Uterus (tissue), 2 donors: Measurements from ENCODE around the gene GLDC.

Source experiments
- POLR2A ChIP-seq, 2 donors: fragments of 450-650 bp; IDR thresholded peaks; one replicate each; pipeline ENCODE4 v1.6.1; 2016; ENCODE audit warnings: antibody characterized with exemption in 2 of 2, mild to moderate bottlenecking in 1 of 2, moderate library complexity in 1 of 2
- TF ChIP-seq, protein P1 (sequence below), 4 experiments: fragments of 200-600 bp in 2 of 4; fragments of 450-650 bp in 2 of 4; sonication (generic) in 2 of 4; IDR thresholded peaks; one replicate each; pipeline ENCODE4 v1.5.1; 2016 to 2019; ENCODE audit warnings: antibody characterized with exemption in 4 of 4, mild to moderate bottlenecking in 2 of 4, moderate library complexity in 1 of 4

GRCh38 chr9:6609497-6610016, 36.0 kb downstream of the GLDC start:
- TF ChIP-seq, protein P1, sequence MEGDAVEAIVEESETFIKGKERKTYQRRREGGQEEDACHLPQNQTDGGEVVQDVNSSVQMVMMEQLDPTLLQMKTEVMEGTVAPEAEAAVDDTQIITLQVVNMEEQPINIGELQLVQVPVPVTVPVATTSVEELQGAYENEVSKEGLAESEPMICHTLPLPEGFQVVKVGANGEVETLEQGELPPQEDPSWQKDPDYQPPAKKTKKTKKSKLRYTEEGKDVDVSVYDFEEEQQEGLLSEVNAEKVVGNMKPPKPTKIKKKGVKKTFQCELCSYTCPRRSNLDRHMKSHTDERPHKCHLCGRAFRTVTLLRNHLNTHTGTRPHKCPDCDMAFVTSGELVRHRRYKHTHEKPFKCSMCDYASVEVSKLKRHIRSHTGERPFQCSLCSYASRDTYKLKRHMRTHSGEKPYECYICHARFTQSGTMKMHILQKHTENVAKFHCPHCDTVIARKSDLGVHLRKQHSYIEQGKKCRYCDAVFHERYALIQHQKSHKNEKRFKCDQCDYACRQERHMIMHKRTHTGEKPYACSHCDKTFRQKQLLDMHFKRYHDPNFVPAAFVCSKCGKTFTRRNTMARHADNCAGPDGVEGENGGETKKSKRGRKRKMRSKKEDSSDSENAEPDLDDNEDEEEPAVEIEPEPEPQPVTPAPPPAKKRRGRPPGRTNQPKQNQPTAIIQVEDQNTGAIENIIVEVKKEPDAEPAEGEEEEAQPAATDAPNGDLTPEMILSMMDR (IDR thresholded peaks at IDR 0.05) = no peak
- TF ChIP-seq POLR2A (IDR thresholded peaks at IDR 0.05) = no peak
